H1 (cell line): ENCODE data around the gene NFIA. TPM values are rescaled to one million over a fixed set of nuclear protein-coding genes. Genes with fewer than 3 reads are reported as not detected.

Experiments
- CBX8 ChIP-seq: fragments of 300-800, 300-1000 bp; sonication (generic); IDR thresholded peaks from 2 replicates; pipeline ENCODE4 v1.7.1; 2016; ENCODE audit warnings: low read depth, low read length, borderline replicate concordance
- polyA plus RNA-seq, 7 experiments: library from polyadenylated mRNA; depleted of rRNA in 3 of 7; stranded (reverse) in 5 of 7; unstranded in 2 of 7; fragments of >200 nt in 5 of 7; fragments of 200-250 nt in 2 of 7; gene quantifications; 1 replicate in 5 of 7; 2 replicates in 1 of 7; 4 replicates in 1 of 7; pipeline versions ENCODE4 v1.2.1 to v1.2.3, GENCODE V29; 2011 to 2013; ENCODE audit warnings: missing spikeins in 2 of 7, mixed read lengths in 2 of 7
- total RNA-seq: library from RNA; stranded (reverse); fragmentation: NEBNext Ultra II Directional; extraction: Animal tissue kit (Norgen Biotek cat#: 25700); gene quantifications from 2 replicates; pipeline ENCODE4 v1.2.1, GENCODE V29; 2021

NFIA gene
- total and polyA plus RNA-seq, 2 of the 8 experiments (the other 6 are each of a cell fraction or from before 2014, with no cell fraction given) = 1.8 to 2.3 TPM

DNA sequence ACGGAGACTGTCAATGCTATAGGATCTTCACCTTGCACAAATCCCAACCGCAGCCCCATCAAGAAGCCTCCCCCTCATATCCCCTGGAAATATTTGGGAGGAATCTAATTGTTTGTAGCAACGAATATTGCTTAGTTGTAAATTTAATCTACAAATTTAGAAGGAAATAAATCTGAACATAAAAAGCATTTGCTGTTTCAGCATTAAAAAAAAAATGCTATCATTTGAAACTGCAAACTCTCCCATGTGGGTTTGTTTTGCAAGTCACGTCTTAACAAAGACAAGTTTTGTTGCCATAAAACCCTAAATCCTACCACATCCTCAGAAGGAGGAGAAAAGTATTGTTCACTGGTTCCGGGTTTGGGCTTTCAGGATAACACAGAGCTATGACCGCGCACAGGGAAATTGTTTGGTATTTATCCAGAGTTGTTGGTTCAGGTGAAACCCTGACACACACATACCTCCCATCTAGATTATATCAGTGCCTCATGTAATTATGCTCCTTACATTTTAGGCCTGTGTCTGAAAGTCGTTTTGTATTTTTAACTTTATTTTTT, 363.0 kb downstream of the NFIA start (continued):
- TF ChIP-seq CBX8 = no peak
- TF ChIP-seq, all 59 proteins: peak for 0
